Camera-type eye (tissue), 1 donor: ENCODE data around the gene KCNJ10. TPM values are rescaled to one million over a fixed set of nuclear protein-coding genes. Genes with fewer than 3 reads are reported as not detected.

Experiments used
- total RNA-seq: library from RNA; depleted of rRNA; stranded (reverse); fragments of >200 nt; gene quantifications from one replicate; pipeline ENCODE4 v1.2.3, GENCODE V29; 2014

KCNJ10 gene
- total RNA-seq, result 7.6 TPM

GRCh38 chr1:160069460-160070231 is at the start of gene KCNJ10:
Gene KCNJ10 (minus strand): TSS chr1:160070160. CDS start chr1:160042532, 27,628 bp downstream.

GRCh38 chr1:160115545-160116282 is 45.8 kb upstream of the KCNJ10 start, which contains the start of gene ATP1A2:
Gene ATP1A2 (plus strand): TSS chr1:160115759. CDS start chr1:160115862, 103 bp downstream.

GRCh38 chr1:160097911-160098851 is 28.2 kb upstream of the KCNJ10 start, which contains the start of gene IGSF8:
Gene IGSF8 (minus strand): TSS chr1:160098619. CDS start chr1:160098472, 147 bp downstream.

GRCh38 chr1:160081261-160081936 is 11.4 kb upstream of the KCNJ10 start, which contains the start of gene KCNJ9:
Gene KCNJ9 (plus strand): TSS chr1:160081538. CDS start chr1:160084031, 2,493 bp downstream.

GRCh38 chr1:160031365-160032164 is 38.4 kb downstream of the KCNJ10 start, which contains the start of gene PIGM:
Gene PIGM (minus strand): TSS chr1:160031990. CDS start chr1:160031739, 251 bp downstream.

GRCh38 chr1:159953536-159954515 is 116.1 kb downstream of the KCNJ10 start, which contains the start of gene SLAMF9:
Gene SLAMF9 (minus strand): TSS chr1:159954237. CDS start chr1:159954137, 100 bp downstream.

Other genes starting within 250 kb of the KCNJ10 start
- 0.60 TPM for gene SLAMF8, start 243.3 kb downstream of the KCNJ10 start, total RNA-seq
- gene VSIG8, start 207.5 kb downstream of the KCNJ10 start, total RNA-seq, result not detected
- not detected for gene CFAP45, start 170.0 kb downstream of the KCNJ10 start, total RNA-seq
- gene TAGLN2, start 144.7 kb downstream of the KCNJ10 start, total RNA-seq, result 113 TPM
- 63.3 TPM for gene IGSF9, start 124.5 kb downstream of the KCNJ10 start, total RNA-seq
- gene SLAMF9, start 115.9 kb downstream of the KCNJ10 start, total RNA-seq, result not detected
- 11.6 TPM for gene PIGM, start 38.2 kb downstream of the KCNJ10 start, total RNA-seq
- 4.1 TPM for gene KCNJ9, start 11.4 kb upstream of the KCNJ10 start, total RNA-seq
- 37.5 TPM for gene IGSF8, start 28.5 kb upstream of the KCNJ10 start, total RNA-seq
- 50.0 TPM for gene ATP1A2, start 45.6 kb upstream of the KCNJ10 start, total RNA-seq
- gene ATP1A4, start 81.4 kb upstream of the KCNJ10 start, total RNA-seq, result 0.60 TPM
- gene CASQ1, start 120.4 kb upstream of the KCNJ10 start, total RNA-seq, result 35.8 TPM
- gene PEA15, start 135.2 kb upstream of the KCNJ10 start, total RNA-seq, result 215 TPM
- gene DCAF8, start 192.4 kb upstream of the KCNJ10 start, total RNA-seq, result 186 TPM
- gene PEX19, start 215.0 kb upstream of the KCNJ10 start, total RNA-seq, result 99.8 TPM